CD4-positive, alpha-beta T cell treated with Interleukin-15 for 4 hours (primary cell): ENCODE results near the gene MSANTD4.
"Not testable (repeated sequence)": the region's sequence is repeated elsewhere in the genome, so short reads cannot be mapped to it uniquely, and the experiment has no call there.

ENCODE experiments used
- DNase-seq: peaks from one replicate; pipeline ENCODE4 v3.0.0-alpha.2; 2020; ENCODE audit warnings: low spot score

The MSANTD4 gene

DNA sequence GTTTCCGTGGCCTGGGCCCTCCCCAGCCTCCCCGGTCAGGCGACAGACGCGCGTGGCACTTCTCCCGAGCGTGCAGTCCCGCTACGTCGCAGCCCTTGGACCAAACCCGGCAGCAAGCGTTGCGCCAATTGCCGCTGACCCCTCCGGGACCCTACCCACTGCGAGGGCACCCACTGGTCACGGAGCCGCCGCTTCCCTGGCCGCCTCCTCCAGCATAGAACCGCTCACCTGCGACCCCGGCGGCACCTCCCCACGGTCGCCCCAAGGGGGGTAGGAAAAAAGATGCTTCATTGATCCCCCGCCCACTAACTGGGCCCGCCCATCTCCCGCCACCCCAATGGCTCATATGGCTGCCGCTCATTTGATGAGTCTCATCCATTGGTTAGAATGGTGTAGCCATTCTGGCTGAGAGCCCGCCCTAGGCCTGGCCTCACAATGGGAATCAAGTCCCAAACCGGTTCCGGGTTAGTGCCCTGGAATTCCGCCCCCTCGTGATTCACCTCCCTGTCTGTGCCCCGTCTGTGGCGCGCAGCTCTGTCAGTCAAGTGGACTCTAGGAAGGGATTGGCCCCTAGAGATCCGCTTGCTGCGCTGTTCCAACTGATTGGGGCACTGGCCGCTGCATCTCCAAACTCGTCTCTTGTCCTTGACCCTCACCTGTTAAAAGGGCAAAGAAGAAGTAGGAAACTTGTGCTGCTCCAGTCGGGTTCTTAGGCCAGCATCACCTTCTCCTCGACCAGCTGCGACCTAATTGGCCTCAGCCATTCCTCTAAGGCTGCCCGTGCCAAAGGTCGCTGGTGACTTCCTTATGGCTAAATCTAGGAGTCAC lies at the start of gene MSANTD4:
MSANTD4 (minus strand) TSS at position 274 of the 828 bp plus-strand sequence. CDS start 11,323 bp downstream, outside the sequence.
- DNase-seq, result peak; percentile 99

DNA sequence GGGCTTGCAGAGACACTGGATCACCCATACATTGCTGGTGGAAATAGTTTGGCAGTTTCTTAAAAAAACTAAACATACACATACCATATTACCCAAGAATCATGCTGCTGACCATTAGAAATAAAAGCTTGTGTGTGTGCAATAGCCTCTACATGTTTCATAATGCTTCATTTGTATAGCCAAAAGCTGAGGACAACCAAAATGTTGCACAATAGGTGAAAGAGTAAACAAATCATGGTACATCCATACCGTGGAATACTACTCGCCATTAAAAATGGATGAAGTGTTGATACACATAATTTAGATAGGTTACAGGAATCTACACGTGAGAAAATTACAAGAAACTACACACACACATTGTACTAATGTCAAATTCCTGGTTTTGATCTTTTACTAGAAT lies 48.6 kb upstream of the MSANTD4 start:
- no peak for DNase-seq

DNA sequence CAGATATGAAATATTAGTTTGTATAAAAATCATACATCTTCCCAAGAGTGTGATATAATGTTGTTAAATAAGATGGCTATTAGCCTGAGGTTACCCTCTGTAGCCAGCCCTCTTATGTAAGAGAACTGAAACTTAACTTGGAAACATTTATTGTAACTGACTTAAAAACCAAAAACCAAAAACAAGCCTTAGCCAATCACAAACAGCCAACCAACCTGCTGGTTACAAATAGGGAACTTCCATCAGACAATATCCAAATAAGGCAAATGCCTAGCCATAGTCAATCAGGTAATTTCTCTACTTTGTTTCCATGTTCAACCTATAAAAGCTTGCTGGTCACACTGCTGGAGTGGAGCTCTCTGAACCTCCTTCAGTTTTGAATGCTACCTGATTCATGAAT lies 41.0 kb upstream of the MSANTD4 start:
- DNase-seq, result no peak

DNA sequence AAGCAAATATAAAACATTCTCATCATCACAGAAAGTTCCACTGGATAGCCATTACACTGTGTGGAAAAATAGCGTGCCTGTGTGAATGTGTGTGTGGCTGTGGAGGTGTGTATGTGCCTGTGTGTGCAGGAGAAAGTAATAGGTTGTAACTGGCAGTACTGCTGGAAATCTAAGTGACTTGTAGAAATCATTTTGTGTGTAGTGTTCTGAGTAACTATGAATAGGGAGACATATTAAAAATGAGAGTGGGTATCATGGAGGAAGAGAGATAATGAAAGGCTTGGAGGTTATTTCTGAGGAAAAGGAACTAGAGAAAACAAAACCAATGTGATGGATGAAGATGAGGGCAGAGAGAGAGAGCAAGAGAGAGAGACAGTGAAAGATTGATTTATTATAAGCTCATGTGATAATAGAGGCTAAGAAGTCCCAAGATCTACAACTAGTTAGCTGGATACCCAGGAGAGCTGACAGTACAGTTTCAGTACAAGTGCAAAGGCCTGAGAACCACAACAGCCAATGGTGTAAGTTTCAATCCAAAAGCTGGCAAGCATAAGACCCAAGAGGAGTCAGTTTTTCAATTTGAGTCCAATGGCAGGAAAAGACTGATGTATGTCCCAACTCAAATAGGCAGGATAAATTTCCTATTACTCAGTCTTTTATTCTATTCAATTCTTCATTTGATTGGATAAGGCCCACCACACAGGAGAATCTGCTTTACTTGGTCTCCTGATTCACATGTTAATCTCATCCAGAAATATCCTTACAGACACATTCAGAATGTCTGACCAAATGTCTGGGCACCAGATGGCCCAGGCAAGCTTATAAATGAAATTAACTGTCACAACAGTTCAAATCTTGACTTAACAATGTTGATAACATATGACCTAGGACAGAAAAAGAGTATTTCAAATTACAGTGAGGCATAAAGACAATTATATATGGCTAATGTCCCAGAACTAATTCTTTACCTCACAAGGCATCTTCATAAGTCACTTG lies 40.2 kb upstream of the MSANTD4 start:
- DNase-seq, result no peak

DNA sequence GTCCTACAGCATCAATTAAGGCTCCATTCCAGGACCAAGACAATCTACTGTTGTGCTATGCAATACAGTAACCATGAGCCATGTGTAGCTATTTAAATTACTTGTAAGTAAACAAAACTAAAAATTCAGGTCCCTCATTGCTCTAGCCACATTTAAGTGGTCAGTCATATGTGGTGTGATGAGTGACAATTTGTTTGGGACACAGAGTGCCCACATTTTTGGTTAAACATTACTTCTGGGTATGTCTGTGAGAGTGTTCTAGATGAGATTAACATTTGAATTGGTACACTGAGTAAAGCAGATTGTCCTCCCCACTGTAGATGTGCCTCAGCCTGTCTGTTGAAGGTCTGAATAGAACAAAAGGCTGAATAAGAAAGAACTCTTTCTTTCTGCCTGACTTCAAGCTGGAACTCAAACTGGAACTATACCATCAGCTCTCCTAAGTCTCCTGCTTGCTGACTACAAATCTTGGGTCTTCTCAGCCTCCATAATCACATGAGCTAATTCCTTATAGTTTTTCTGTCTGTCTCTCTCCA lies 39.3 kb upstream of the MSANTD4 start:
- DNase-seq, result no peak

DNA sequence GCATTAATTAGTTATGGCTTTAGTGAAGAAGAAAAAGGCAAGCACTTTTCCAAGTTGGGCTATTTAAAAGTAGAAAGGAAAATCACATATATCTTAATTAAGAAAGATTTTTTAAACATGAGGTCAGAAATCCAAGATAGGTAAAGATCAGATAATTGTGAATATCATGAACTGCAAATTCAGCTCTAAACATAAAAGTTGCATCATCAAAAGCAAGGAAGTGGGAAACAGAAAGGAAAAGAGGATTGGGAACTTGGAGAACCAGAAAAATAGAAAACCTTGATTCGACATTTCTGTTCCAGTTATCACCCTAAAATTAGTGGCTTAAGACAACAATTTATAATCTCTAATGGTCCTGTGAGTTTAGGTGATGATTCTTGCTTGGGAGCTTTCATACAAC lies 37.6 kb upstream of the MSANTD4 start:
- DNase-seq, result no peak

DNA sequence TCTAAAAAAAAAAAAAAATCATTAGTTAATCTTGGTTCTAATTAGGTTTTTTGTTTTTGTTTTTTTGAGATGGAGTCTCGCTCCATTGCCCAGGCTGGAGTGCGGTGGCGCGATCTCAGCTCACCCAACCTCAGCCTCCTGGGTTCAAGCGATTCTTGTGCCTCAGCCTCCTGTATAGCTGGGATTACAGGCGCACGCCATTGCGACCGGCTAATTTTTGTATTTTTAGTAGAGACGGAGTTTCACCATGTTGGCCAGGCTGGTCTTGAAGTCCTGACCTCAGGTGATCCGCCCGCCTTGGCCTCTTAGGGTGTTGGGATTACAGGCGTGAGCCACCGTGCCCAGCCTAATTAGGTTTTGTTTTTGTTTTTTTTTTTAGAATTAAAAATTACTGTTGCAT lies 36.3 kb upstream of the MSANTD4 start:
- not testable (repeated sequence) for DNase-seq

DNA sequence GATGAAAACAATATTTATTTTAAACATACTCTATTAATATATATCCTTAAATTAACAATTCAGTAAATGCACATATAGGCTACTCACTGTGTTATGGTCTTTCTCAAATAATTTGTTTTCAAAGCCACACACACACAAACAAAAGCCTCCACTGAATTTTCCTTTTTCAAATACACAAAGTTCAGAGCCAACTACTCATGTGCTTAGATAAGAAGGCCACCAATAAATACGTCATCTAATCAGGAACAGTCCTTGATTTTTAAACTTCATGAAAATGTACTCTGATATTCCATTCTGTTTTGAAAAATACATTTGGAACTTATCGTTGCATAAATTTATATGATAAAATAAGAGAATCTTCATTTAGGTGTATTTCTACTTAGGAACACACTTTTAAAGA lies 29.1 kb upstream of the MSANTD4 start:
- DNase-seq, result no peak

DNA sequence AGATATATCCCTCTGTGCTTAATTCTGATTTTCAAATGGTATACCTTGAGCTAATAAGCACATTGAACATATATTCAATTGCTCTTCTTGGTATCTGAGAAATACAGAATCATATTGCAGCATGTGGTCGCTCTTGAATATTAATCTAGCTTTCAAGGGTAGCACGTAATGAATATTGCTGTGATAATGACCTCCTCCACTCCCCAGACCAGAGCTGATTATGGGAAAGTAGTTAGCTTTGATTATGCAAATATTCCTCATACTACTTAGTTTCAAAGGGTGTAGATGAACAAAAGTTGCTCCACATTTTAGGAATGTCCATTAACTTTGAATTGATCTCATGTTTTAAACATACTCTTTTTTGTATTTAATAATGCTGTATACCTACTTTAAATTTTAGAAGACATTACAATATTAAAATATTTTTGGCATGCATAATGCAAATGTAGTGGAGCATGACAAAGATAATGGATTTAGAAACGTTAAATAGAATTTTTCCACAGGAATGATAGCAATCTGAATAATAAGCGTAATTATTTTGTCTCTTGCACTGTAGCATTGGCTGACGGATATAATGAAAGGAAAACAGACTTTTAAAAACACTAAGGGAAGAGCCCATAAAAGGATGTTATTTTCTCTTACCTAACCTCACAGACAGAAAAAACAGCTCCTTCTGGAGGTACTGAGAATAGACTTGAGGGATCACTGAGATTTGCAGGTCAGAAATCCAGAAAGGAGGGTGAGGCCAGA lies 27.9 kb upstream of the MSANTD4 start:
- DNase-seq, result no peak

DNA sequence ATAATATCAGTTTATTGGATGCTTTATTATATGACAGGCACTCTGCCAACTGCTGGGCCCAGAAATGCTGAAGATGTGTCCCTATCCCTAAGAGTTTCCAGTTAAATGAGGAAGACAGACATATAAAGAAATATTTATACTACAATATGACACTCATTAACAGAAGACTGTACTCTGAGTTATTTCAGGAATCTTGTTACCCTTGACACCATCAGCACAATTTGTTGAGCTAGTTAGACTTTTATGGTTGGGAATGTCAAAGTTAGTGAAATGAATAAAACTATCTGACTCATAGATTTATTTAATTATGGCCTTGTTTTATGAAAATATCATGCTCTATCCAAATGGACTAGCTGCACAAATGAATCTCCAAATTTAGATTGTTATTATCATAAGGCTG lies 25.6 kb upstream of the MSANTD4 start:
- no peak for DNase-seq

DNA sequence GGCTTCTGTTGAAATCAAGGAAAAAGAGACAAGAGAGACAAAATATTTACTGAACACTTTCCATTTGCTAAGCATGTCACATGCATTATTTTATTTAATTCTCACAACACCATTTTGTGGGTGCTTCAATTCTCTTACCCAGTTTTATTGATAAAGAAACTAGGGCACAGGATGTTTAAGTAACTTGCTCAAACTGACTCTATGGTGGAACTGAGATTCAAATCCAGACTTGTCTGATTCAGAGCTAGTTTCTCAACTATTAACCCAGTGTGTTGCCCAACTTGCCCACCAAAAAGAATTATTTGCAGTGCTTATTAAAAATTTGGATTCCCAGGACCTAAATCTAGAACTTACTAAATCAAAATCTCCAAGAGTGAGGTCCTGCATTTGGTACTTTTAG lies 21.5 kb upstream of the MSANTD4 start:
- DNase-seq, result no peak

DNA sequence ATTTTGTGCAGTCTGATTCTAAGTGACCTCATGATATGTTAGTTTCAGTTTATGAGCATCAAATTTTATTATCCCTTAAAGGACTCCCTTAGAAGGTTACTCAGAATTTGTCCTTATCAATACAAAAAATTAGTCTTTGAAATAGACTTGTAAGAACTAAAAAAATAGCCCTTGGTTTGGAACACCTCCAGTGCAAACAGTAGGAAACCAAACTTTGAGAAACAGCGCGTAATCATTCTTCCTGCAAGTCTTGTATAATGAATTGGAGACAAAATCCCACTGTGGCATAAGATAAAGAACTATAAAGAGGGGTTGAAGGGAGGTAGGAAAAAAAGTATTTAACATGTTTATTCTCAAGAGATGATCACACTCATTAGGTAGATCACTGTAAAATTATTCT lies 10.8 kb upstream of the MSANTD4 start:
- DNase-seq, result no peak

DNA sequence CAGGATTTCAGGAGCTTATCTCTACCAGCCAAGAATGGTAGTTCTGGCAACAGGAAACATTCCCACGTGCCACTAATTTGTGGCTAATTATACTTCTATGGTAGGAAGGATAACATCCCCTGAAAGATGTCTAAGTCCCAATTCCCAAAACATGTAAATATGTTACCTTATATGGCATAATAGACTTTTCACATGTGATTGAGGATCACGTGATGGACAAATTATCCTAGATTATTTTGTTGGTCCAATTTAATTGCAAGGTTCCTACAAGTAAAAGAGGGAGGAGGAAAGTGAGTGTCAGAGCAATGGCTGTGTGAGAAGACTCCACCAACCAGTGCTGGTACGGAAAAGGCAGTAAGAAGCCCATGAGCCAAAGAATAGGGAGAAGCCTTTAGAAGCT lies 9.9 kb upstream of the MSANTD4 start:
- DNase-seq, result no peak

DNA sequence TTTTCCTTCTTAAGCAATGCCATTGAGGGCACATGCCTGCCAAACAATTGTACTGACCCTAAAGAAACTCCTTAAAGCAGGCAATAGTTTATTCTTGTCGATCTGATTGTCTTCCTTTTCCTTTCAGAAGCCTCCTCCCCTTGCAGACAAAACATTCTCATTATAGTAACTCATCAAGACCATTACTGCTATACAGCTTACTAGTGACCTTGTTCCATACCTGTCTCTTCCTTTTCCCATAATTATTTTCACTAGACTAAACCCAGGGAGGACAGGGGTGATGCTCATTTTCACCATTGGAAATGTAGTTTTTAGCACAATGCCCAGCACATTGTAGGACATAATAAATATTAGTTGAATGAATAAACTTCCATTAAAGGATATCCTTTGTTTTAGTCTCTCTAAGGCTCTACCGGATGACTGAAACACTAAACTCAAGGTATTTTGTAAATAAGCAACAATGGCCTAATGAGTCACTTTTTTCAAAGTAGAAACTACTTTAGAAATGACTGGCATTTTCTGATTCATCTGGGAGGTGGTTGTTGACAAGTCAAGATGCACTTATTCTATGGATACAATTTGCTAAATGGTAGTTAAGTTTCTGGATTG lies 9.3 kb upstream of the MSANTD4 start:
- no peak for DNase-seq

DNA sequence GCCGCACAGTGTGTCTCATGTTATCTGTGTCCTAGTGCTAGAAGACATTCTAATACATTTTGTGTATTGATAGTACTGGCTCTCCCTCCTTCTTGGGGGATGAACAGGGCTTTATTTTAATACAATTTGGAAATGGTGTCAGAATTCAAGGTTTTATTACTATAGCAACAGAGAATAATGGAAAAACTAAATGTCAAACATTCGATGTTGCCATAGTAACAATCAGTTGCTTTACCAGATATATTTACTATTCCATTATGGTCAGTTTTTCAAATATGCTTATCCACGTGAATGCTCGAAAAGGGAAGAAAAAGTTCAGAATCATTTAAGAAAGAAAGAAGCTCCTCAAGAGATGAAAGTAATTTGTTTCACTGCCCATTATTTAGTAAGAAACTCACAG lies 8.6 kb upstream of the MSANTD4 start:
- no peak for DNase-seq

DNA sequence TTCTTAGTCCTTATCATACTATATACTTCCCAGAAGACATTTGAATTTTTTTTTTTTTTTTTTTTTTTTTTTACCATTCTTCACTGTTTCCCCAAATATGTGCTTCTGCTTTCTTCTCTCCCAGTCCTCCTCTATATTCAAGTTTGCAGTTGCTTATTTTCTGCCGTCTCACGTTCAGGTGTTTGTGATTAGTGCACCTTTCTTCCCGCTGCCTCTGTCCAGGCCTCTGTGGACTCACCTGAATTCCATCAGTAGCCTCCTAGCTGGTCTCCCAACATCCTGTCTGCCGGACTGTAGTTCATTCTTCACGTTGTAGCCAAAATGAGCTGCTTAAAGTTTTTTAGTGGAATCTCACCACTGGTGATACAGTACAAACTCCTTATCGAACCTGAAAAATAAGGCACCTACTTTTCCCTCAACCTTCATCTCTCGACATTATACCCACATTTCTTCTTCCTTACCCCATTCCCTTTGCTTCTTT lies 795 bp upstream of the MSANTD4 start:
- no peak for DNase-seq

DNA sequence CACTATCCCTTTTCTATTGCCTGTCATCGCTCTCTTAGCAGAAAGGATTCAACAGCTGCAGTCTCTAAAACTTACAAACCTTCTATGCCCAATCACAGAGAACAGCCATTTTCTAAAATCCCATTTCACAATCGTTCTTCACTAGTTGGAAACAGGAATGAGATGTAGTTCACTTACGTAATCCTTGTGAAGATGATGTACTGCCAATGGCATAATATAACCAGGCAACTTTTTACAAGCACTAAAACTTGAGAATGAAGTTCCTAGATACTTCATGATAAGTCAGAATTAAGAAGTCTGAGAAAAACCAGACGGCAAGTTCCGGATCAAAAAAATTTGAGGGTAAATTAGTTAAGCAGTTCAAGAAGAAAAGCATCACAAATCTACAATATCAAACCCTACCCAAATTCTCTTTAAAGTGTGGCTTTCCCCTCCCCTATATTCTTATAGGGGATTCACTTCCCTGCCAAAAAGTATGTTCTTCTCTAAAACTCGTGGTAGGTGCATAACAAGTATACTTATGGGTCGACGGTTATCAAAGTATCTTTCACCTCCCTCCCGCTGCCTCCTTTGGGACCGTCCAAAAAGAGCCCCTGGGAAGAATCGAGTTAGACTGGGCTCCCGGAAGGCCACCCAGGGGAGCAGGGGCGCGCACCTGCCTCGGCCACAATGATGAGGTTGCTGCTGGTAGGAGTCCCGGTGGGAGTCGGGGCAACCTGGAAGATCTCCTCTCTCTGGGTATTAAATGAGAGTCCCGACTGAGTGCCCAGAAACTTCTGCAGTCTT lies 666 bp downstream of the MSANTD4 start:
- no peak for DNase-seq

DNA sequence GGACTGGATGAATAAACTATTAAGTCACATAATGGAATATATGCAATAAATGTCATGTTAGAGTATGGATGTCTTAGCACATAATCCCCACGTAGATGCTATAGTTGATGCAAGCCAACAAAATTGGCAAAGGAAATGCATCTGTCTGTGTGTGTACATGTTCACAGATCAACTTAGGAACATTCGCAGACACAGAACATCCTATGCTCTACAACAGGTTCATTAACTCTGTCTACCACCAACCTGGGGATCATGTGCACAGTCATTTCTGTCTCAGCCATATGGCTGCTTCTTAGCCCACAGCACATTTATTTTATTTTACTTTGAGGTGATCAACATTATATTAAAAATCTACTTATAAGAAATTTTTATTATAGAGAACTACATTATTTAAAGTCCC lies 4.9 kb downstream of the MSANTD4 start:
- no peak for DNase-seq

DNA sequence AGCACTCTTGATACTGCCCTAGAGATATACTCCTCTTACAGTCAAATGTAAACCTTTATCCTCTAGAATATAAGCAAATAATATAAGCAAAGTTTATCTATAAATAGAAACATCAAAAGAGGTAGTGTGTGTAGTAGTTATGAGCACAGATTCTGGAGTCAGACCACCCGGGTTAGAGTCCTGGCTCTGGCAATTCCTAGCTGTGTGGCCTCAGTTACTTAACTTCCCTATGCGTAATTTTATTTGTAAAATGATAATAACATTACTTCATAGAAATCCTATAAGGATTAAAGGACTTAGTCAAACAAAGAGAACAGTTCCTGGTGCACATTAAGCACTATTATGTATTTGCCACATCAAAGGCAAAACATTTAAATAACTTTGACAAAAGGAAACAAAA lies 7.0 kb downstream of the MSANTD4 start:
- DNase-seq, result no peak

DNA sequence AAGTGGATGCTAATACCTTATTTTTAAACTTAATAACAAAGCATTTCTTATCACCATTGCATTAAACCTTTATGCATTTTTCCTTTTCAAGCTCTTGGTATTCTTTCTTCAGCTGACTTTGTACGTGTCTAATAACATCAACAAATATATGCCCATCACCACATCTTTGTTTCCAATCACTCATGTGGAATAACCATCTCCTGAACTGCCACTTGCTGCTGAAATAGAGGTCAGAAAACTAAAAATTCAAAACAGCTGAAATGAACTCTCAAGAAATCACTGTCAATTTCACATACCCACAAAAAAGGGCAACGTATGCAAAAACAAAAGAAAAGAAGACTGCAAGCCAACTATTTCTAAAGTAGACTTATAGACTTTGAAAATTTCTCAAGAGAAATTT lies 7.4 kb downstream of the MSANTD4 start:
- no peak for DNase-seq

DNA sequence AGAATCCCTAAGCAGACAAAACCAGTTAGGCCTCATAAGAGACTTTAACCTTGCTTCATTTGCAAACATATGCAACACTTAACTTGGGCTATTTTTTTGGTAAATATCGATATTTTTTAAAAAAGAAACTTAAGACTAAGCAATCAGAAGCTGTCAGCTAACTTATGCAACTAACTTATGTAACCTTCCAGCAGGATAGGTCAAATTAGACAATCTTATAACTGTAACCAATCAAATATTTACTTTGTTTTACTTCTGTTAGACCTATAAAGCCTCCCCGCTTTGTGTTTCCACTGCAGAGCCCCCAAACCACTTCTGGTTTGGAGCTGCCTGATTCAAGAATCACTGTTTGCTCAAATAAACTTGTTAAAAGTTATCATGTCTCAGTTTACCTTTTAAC lies 8.0 kb downstream of the MSANTD4 start:
- DNase-seq, result no peak
